Ishikawa (cell line): ENCODE measurements around the gene TRERF1.

ENCODE experiments used
- FOXM1 ChIP-seq: IDR thresholded peaks from 2 replicates; pipeline ENCODE4 v1.6.1; 2012; ENCODE audit warnings: low read depth, borderline replicate concordance
- REST ChIP-seq: IDR thresholded peaks from 2 replicates; pipeline ENCODE4 v1.6.1; 2012; ENCODE audit warnings: low read depth, mild to moderate bottlenecking

- no peak for TF ChIP-seq FOXM1
- no peak for TF ChIP-seq REST
Observed at GRCh38 chr6:42227173-42227850, 224.4 kb downstream of the TRERF1 start.
